Mucosa of gallbladder (tissue), 1 donor: ENCODE data around the gene NPIPB2. TPM values are rescaled to one million over a fixed set of nuclear protein-coding genes. Genes with fewer than 3 reads are reported as not detected.
"Not testable (repeated sequence)": the region's sequence is repeated elsewhere in the genome, so short reads cannot be mapped to it uniquely, and the experiment has no call there.

Experiments
- DNase-seq: peaks from one replicate; pipeline ENCODE4 v3.0.0-alpha.2; 2020; ENCODE audit warnings: low spot score
- total RNA-seq: library from RNA; stranded (reverse); gene quantifications from one replicate; pipeline ENCODE4 v1.2.1, GENCODE V29; 2021
- donor health status: DM: no; HTN: no; CAD: no.

NPIPB2 gene
- total RNA-seq: 5.5 TPM

GRCh38 chr16:11941945-11942344 is at the start of gene NPIPB2:
Gene NPIPB2 (minus strand): TSS chr16:11942045. CDS start chr16:11942045, 0 bp downstream.
- not testable (repeated sequence) for DNase-seq

GRCh38 chr16:11990702-11991390 is 49.0 kb upstream of the NPIPB2 start:
- no peak for DNase-seq

GRCh38 chr16:11988258-11988978 is 46.6 kb upstream of the NPIPB2 start:
- DNase-seq: no peak

- DNase-seq: no peak
Measured at GRCh38 chr16:11986521-11987057, 44.7 kb upstream of the NPIPB2 start.

GRCh38 chr16:11985250-11985649 is 43.4 kb upstream of the NPIPB2 start:
- DNase-seq: no peak

- no peak for DNase-seq
Measured at GRCh38 chr16:11980136-11980844, 38.4 kb upstream of the NPIPB2 start.

- DNase-seq: no peak
Measured at GRCh38 chr16:11979013-11979672, 37.3 kb upstream of the NPIPB2 start.

GRCh38 chr16:11978080-11978479 is 36.2 kb upstream of the NPIPB2 start:
- no peak for DNase-seq

- DNase-seq: no peak
Measured at GRCh38 chr16:11977376-11978041, 35.7 kb upstream of the NPIPB2 start.

- DNase-seq: no peak
Measured at GRCh38 chr16:11976850-11977375, 35.1 kb upstream of the NPIPB2 start.

- DNase-seq: no peak
Measured at GRCh38 chr16:11973070-11973469, 31.2 kb upstream of the NPIPB2 start.

- no peak for DNase-seq
Measured at GRCh38 chr16:11972128-11972527, 30.3 kb upstream of the NPIPB2 start.

GRCh38 chr16:11970292-11970691 is 28.4 kb upstream of the NPIPB2 start:
- not testable (repeated sequence) for DNase-seq

GRCh38 chr16:11968577-11968976 is 26.7 kb upstream of the NPIPB2 start:
- no peak for DNase-seq

- DNase-seq: no peak
Measured at GRCh38 chr16:11967195-11967911, 25.5 kb upstream of the NPIPB2 start.

- no peak for DNase-seq
Measured at GRCh38 chr16:11966173-11966572, 24.3 kb upstream of the NPIPB2 start.

GRCh38 chr16:11964761-11965551 is 23.1 kb upstream of the NPIPB2 start, which contains the start of gene TNFRSF17:
Gene TNFRSF17 (plus strand): TSS chr16:11965210. CDS start chr16:11965325, 115 bp downstream.
- DNase-seq: no peak

GRCh38 chr16:11963706-11964105 is 21.9 kb upstream of the NPIPB2 start:
- no peak for DNase-seq

GRCh38 chr16:11962978-11963377 is 21.1 kb upstream of the NPIPB2 start:
- DNase-seq: not testable (repeated sequence)
